AG04450 (cell line): Measurements from ENCODE around the gene OPCML. TPM values are rescaled to one million over a fixed set of nuclear protein-coding genes. Genes with fewer than 3 reads are reported as not detected.

Source experiments
- CTCF ChIA-PET: fragments of 300-600, 350-600 bp; formaldehyde crosslinking; extraction: SDS; loops from one replicate; lab custom pipeline; 2022; ENCODE audit warnings: antibody characterized with exemption, inconsistent platforms; lab: Charles Lee
- POLR2A ChIA-PET: fragments of 350-600 bp; formaldehyde crosslinking; extraction: SDS; loops from one replicate; lab custom pipeline; 2021; ENCODE audit warnings: antibody characterized with exemption, inconsistent platforms; lab: Yijun Ruan, JAX
- DNase-seq: peaks from one replicate; pipeline ENCODE4 v3.0.0-alpha.2; 2011; ENCODE audit warnings: low read depth, low spot score
- H3K27ac ChIP-seq: one replicate; pipeline ENCODE4 v1.5.1; 2012; ENCODE audit warnings: low read depth, low read length, control low read depth
- H3K27me3 ChIP-seq: one replicate; pipeline ENCODE4 v1.6.0; 2012; ENCODE audit warnings: low read length; ENCODE audit not compliant: control insufficient read depth, insufficient read depth
- H3K4me3 ChIP-seq: 2 replicates; pipeline ENCODE4 v1.5.1; 2011; ENCODE audit warnings: mild to moderate bottlenecking, low read depth, low read length, control low read depth
- H3K9me3 ChIP-seq: 2 replicates; pipeline ENCODE4 v1.5.1; 2012; ENCODE audit warnings: low read length; ENCODE audit not compliant: control insufficient read depth, insufficient read depth
- CTCF ChIP-seq: IDR thresholded peaks from 2 replicates; pipeline ENCODE4 v1.5.1; 2011; ENCODE audit warnings: low read depth, low read length, control low read depth, inconsistent platforms
- polyA plus RNA-seq: library from polyadenylated mRNA; depleted of rRNA; stranded (reverse); fragments of >200 nt; gene quantifications from 2 replicates; pipeline ENCODE4 v1.2.3, GENCODE V29; 2011

OPCML gene
- polyA plus RNA-seq, 1 experiment = 1.1 TPM

DNA sequence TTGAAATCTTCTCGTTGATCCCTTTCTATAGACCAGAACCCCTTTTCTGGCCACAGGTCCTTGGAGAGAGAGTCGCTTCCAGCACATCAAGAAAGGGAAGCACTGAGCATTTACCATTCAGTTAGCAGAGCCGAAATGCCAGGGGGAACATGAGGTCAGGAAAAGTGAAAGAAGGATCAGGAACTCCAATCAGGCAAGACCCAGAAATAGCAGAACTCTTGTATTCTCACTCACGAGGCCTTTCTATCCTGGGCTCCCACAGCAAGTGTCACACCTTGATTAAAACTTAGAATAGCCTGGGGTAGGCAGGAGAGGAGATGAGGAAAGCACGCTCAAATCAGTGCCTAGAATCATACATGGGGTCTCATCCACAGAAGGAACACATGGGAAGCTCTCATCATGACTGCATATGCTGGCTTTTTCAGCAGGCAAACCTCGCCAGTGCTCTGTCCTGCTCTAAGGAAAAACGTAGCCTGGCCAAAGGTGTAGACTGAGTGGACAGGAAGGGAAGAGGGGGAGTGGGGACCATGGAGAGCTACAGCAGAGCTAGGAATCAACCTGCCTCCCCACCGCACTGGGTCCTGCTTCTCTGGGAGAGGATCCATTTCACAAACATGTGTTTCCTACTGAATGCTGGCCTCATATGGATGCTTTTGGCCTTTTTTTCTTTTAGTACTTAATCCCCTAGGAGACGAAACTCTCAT lies 40.5 kb downstream of the OPCML start:
- ChIA-PET CTCF (no interaction called here), POLR2A (no interaction called here)
- DNase-seq = no peak
- TF ChIP-seq CTCF = no peak
- Histone ChIP-seq H3K4me3 (no peak overlapping the region), H3K9me3 (peaks cover 23% of the 10 kb centered on the region), H3K27ac (no peak overlapping the region), H3K27me3 (no peaks in the 10 kb centered on the region)

GRCh38 chr11:133480722-133481121 lies 51.6 kb downstream of the OPCML start:
- Histone ChIP-seq H3K9me3 (peaks cover 42% of the 10 kb centered on the region), H3K4me3 (no peak overlapping the region), H3K27ac (no peak overlapping the region), H3K27me3 (no peaks in the 10 kb centered on the region)
- ChIA-PET POLR2A (no interaction called here), CTCF (no interaction called here)
- no peak for DNase-seq
- no peak for TF ChIP-seq CTCF

DNA sequence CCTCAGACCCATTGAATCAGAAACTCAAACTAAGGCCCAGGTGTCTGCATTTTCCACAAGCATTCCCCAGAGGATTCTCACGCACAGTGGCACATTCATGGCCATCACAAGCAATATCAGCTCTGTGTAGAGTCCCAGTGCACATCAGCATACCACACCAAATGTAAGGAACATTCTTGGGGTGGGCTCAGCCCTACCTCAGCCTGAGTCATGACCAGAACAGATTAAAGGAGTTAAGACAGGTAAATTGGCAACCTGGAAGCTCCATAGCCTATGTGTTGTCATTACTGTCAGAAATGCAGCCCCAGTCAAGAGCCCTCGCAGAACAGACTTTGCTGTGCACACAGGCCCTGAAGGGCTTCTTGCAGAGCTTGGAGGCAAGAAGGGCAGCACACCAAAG lies 53.1 kb downstream of the OPCML start:
- H3K27ac ChIP-seq = no peak overlapping the region
- no peak for DNase-seq
- H3K9me3 ChIP-seq = peaks cover 50% of the 10 kb centered on the region
- ChIA-PET CTCF (no interaction called here), POLR2A (no interaction called here)
- TF ChIP-seq CTCF = no peak
- no peak overlapping the region for H3K4me3 ChIP-seq
- no peaks in the 10 kb centered on the region for H3K27me3 ChIP-seq

DNA sequence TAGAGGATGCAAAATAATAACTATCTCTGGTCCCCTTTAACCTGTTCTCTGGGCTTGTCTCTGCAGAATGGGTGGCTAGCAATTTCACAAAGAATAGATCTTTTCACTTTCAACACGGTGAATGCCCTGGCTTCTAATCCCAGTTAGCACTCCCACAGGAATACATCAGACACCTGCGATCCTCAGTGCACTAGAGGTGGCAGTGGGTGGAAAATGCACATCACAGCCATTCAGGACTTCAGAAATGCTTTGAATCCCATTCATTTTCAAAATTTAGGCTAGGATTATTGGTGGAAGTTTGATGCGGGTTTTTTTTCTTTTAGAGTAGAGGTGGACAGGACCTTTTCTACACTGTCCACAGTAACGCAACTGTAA lies 55.1 kb downstream of the OPCML start:
- ChIA-PET POLR2A (no interaction called here), CTCF (no interaction called here)
- DNase-seq = no peak
- no peak overlapping the region for H3K27ac ChIP-seq
- H3K9me3 ChIP-seq = peaks cover 57% of the 10 kb centered on the region
- H3K27me3 ChIP-seq = no peaks in the 10 kb centered on the region
- no peak overlapping the region for H3K4me3 ChIP-seq
- TF ChIP-seq CTCF = no peak

- ChIA-PET CTCF (no interaction called here), POLR2A (no interaction called here)
- no peak for DNase-seq
These were observed 55.6 kb downstream of the OPCML start for GRCh38 chr11:133476570-133477250.

More at GRCh38 chr11:133476570-133477250, 55.6 kb downstream of the OPCML start:
- no peak overlapping the region for H3K4me3 ChIP-seq
- H3K27me3 ChIP-seq = no peaks in the 10 kb centered on the region
- H3K9me3 ChIP-seq = peaks cover 57% of the 10 kb centered on the region
- no peak overlapping the region for H3K27ac ChIP-seq
- TF ChIP-seq CTCF = no peak
